ENCODE data around the gene TIGD1.

TIGD1 gene

DNA sequence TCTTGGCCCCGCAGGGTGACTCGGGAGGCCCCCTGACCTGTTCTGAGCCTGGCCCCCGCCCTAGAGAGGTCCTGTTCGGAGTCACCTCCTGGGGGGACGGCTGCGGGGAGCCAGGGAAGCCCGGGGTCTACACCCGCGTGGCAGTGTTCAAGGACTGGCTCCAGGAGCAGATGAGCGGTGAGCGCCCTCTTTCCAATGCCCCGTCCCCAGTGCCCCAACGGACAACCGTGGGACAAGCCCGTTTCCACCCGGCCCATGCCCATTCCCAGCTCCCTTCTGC lies 27.0 kb downstream of the TIGD1 start:
- Histone ChIP-seq H3K9ac (ENCODE audit: low read length) (no peak overlapping the region), H4K20me1 (ENCODE audit: insufficient read depth, low read length) (no peaks in the 10 kb centered on the region), H3K79me2 (ENCODE audit: low read length) (no peaks in the 10 kb centered on the region), H3K27ac (ENCODE audit: low read length) (no peak overlapping the region), H3K4me1 (ENCODE audit: low read length) (no peaks in the 10 kb centered on the region), H3K27me3 (ENCODE audit: low read depth, low read length) (no peaks in the 10 kb centered on the region), H3K4me3 (ENCODE audit: low read length) (no peak overlapping the region), H3K4me2 (ENCODE audit: low read length) (no peak overlapping the region), H3K9me3 (ENCODE audit: insufficient read depth, low read length) (no peaks in the 10 kb centered on the region), H3K36me3 (replicated peaks; ENCODE audit: low read depth, low read length) (no peaks in the 10 kb centered on the region), H2AFZ (ENCODE audit: low read depth, low read length) (no peak overlapping the region)
- no peak for TF ChIP-seq EZH2phosphoT487 (IDR thresholded peaks at IDR 0.05; ENCODE audit: low read depth)
- TF ChIP-seq, protein P1, sequence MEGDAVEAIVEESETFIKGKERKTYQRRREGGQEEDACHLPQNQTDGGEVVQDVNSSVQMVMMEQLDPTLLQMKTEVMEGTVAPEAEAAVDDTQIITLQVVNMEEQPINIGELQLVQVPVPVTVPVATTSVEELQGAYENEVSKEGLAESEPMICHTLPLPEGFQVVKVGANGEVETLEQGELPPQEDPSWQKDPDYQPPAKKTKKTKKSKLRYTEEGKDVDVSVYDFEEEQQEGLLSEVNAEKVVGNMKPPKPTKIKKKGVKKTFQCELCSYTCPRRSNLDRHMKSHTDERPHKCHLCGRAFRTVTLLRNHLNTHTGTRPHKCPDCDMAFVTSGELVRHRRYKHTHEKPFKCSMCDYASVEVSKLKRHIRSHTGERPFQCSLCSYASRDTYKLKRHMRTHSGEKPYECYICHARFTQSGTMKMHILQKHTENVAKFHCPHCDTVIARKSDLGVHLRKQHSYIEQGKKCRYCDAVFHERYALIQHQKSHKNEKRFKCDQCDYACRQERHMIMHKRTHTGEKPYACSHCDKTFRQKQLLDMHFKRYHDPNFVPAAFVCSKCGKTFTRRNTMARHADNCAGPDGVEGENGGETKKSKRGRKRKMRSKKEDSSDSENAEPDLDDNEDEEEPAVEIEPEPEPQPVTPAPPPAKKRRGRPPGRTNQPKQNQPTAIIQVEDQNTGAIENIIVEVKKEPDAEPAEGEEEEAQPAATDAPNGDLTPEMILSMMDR (IDR thresholded peaks at IDR 0.05; ENCODE audit: low read depth, low read length) = no peak

DNA sequence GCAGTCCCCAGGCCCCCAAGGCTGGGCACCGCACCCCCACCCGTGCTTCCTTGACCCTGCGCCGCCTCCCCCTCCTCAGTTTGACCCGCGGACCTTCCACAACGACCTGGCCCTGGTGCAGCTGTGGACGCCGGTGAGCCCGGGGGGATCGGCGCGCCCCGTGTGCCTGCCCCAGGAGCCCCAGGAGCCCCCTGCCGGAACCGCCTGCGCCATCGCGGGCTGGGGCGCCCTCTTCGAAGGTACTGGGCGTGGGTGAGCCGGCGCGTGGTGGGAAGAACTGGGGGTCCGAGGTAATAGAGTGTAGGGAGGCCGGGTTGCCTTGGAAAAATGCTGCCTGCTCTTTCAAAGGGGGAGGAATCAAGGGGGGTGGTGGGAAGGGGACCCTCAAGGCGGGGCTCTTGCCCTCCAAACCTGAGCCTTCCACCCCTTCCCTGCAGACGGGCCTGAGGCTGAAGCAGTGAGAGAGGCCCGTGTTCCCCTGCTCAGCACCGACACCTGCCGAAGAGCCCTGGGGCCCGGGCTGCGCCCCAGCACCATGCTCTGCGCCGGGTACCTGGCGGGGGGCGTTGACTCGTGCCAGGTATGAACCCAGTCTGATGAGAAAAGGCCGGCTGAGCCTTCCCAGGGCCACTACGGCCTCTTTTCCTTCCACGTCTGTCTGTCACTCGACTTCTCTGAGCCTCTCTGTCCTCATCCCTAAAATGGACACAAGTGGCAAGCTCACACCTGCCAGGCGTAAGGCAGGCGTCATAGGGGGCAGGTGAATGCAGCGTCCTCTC lies 27.5 kb downstream of the TIGD1 start:
- Histone ChIP-seq H3K4me1 (ENCODE audit: low read length) (no peaks in the 10 kb centered on the region), H3K27me3 (ENCODE audit: low read depth, low read length) (no peaks in the 10 kb centered on the region), H3K79me2 (ENCODE audit: low read length) (no peaks in the 10 kb centered on the region), H3K4me3 (ENCODE audit: low read length) (no peak overlapping the region), H3K4me2 (ENCODE audit: low read length) (peak overlapping the region; percentile 61), H4K20me1 (ENCODE audit: insufficient read depth, low read length) (no peaks in the 10 kb centered on the region), H3K36me3 (replicated peaks; ENCODE audit: low read depth, low read length) (no peaks in the 10 kb centered on the region), H2AFZ (ENCODE audit: low read depth, low read length) (no peak overlapping the region), H3K9ac (ENCODE audit: low read length) (no peak overlapping the region), H3K9me3 (ENCODE audit: insufficient read depth, low read length) (no peaks in the 10 kb centered on the region), H3K27ac (ENCODE audit: low read length) (no peak overlapping the region)
- TF ChIP-seq, protein P1 (IDR thresholded peaks at IDR 0.05; ENCODE audit: low read depth, low read length) = no peak
- no peak for TF ChIP-seq EZH2phosphoT487 (IDR thresholded peaks at IDR 0.05; ENCODE audit: low read depth)

DNA sequence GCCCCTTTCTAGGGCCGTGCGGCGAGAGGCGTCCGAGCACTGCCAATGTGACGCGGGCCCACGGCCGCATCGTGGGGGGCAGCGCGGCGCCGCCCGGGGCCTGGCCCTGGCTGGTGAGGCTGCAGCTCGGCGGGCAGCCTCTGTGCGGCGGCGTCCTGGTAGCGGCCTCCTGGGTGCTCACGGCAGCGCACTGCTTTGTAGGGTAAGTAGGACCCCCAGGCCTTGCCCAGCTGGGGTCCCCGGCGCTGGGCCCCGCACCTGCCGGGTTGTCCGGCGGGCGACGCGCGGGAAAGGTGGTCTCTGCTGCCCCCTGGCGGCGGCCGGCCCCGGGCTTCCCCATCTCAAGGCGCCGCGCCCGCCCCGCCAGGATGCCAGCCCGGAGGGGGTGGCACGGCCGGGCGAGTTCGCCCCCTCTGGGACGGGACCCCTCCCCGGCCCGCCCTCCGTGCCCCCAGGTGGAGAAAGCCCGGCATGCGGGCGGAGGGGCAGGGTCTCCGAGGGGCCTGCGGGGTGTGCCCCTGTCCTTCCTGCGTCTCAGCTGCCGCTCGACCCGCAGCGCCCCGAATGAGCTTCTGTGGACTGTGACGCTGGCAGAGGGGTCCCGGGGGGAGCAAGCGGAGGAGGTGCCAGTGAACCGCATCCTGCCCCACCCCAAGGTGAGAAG lies 28.3 kb downstream of the TIGD1 start:
- no peaks in the 10 kb centered on the region for H3K4me1 ChIP-seq (ENCODE audit: low read length)
- H3K9me3 ChIP-seq (ENCODE audit: insufficient read depth, low read length) = no peaks in the 10 kb centered on the region
- H4K20me1 ChIP-seq (ENCODE audit: insufficient read depth, low read length) = no peaks in the 10 kb centered on the region
- no peak overlapping the region for H2AFZ ChIP-seq (ENCODE audit: low read depth, low read length)
- no peaks in the 10 kb centered on the region for H3K27me3 ChIP-seq (ENCODE audit: low read depth, low read length)
- H3K36me3 ChIP-seq (replicated peaks; ENCODE audit: low read depth, low read length) = no peaks in the 10 kb centered on the region
- no peaks in the 10 kb centered on the region for H3K79me2 ChIP-seq (ENCODE audit: low read length)
- no peak for TF ChIP-seq EZH2phosphoT487 (IDR thresholded peaks at IDR 0.05; ENCODE audit: low read depth)
- TF ChIP-seq, protein P1 (IDR thresholded peaks at IDR 0.05; ENCODE audit: low read depth, low read length) = peak; percentile 51
- H3K4me3 ChIP-seq (ENCODE audit: low read length) = no peak overlapping the region
- no peak overlapping the region for H3K27ac ChIP-seq (ENCODE audit: low read length)
- H3K4me2 ChIP-seq (ENCODE audit: low read length) = peak overlapping the region; percentile 61
- H3K9ac ChIP-seq (ENCODE audit: low read length) = no peak overlapping the region

DNA sequence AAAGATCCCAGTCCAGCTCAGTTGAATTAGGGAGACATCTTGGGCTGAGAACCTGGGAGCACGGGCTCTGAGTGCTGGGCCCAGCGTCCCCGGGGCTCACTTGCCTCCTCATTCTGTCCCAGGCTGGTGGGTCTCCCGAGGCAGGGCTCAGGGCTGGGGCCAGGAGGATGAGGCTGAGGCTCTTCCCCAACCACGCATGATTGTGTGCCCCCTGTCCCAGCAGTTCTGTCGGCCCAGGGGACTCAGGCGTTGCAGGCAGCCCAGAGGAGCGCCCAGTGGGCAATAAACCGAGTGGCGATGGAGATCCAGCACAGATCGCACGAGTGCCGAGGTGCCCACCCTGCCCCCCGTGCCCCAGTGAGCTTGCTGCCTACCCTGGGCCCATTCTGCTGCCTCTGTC lies 29.3 kb downstream of the TIGD1 start:
- no peak overlapping the region for H3K27ac ChIP-seq (ENCODE audit: low read length)
- H2AFZ ChIP-seq (ENCODE audit: low read depth, low read length) = no peak overlapping the region
- H3K9ac ChIP-seq (ENCODE audit: low read length) = no peak overlapping the region
- H3K4me2 ChIP-seq (ENCODE audit: low read length) = no peak overlapping the region
- no peaks in the 10 kb centered on the region for H4K20me1 ChIP-seq (ENCODE audit: insufficient read depth, low read length)
- H3K27me3 ChIP-seq (ENCODE audit: low read depth, low read length) = no peaks in the 10 kb centered on the region
- no peak for TF ChIP-seq EZH2phosphoT487 (IDR thresholded peaks at IDR 0.05; ENCODE audit: low read depth)
- TF ChIP-seq, protein P1 (IDR thresholded peaks at IDR 0.05; ENCODE audit: low read depth, low read length) = no peak
- no peak overlapping the region for H3K4me3 ChIP-seq (ENCODE audit: low read length)
- H3K36me3 ChIP-seq (replicated peaks; ENCODE audit: low read depth, low read length) = no peaks in the 10 kb centered on the region
- H3K9me3 ChIP-seq (ENCODE audit: insufficient read depth, low read length) = no peaks in the 10 kb centered on the region
- no peaks in the 10 kb centered on the region for H3K79me2 ChIP-seq (ENCODE audit: low read length)
- H3K4me1 ChIP-seq (ENCODE audit: low read length) = no peaks in the 10 kb centered on the region
